GM18511 (cell line): Measurements from ENCODE around the gene SPINK8.
"Not testable (repeated sequence)": the region's sequence is repeated elsewhere in the genome, so short reads cannot be mapped to it uniquely, and the experiment has no call there.

ENCODE experiments used
- ATAC-seq: cut with Tn5 transposase; IDR thresholded peaks from one replicate; pipeline ENCODE4 v1.9.1; 2021; ENCODE audit warnings: mild to moderate bottlenecking, moderate library complexity; ENCODE audit not compliant: unreplicated experiment

SPINK8 gene

GRCh38 chr3:48280881-48281280 is 52.6 kb downstream of the SPINK8 start:
- ATAC-seq: no peak

GRCh38 chr3:48278884-48279559 is 54.4 kb downstream of the SPINK8 start:
- no peak for ATAC-seq

- ATAC-seq: no peak
Observed at GRCh38 chr3:48276911-48277641, 56.4 kb downstream of the SPINK8 start.

GRCh38 chr3:48275287-48276027 is 58.0 kb downstream of the SPINK8 start:
- ATAC-seq: no peak

GRCh38 chr3:48274452-48274851 is 59.0 kb downstream of the SPINK8 start:
- ATAC-seq: no peak

GRCh38 chr3:48273594-48274211 is 59.8 kb downstream of the SPINK8 start:
- no peak for ATAC-seq

- ATAC-seq: no peak
Observed at GRCh38 chr3:48271763-48272498, 61.5 kb downstream of the SPINK8 start.

- not testable (repeated sequence) for ATAC-seq
Observed at GRCh38 chr3:48271223-48271622, 62.2 kb downstream of the SPINK8 start.

- ATAC-seq: no peak
Observed at GRCh38 chr3:48270306-48270705, 63.2 kb downstream of the SPINK8 start.

GRCh38 chr3:48269592-48269991 is 63.9 kb downstream of the SPINK8 start:
- ATAC-seq: no peak

- ATAC-seq: no peak
Observed at GRCh38 chr3:48268936-48269561, 64.4 kb downstream of the SPINK8 start.

- no peak for ATAC-seq
Observed at GRCh38 chr3:48268381-48268935, 65.0 kb downstream of the SPINK8 start.

- ATAC-seq: no peak
Observed at GRCh38 chr3:48267782-48268181, 65.7 kb downstream of the SPINK8 start.

GRCh38 chr3:48258530-48258929 is 74.9 kb downstream of the SPINK8 start:
- no peak for ATAC-seq
